Hepatocyte (in vitro differentiated cells): ENCODE results near the gene AGBL4. TPM values are rescaled to one million over a fixed set of nuclear protein-coding genes. Genes with fewer than 3 reads are reported as not detected.

Source experiments
- DNase-seq: peaks from one replicate; pipeline ENCODE4 v3.0.0-alpha.2; 2016; ENCODE audit warnings: low spot score
- H2AFZ ChIP-seq: fragments of 200-600 bp; sonication (generic); 2 replicates; pipeline ENCODE4 v1.6.0; 2016; ENCODE audit warnings: antibody characterized with exemption, mild to moderate bottlenecking
- H3K27ac ChIP-seq: fragments of 200-600 bp; sonication (generic); 2 replicates; pipeline ENCODE4 v1.5.1; 2016; ENCODE audit warnings: mild to moderate bottlenecking
- H3K27me3 ChIP-seq: fragments of 200-600 bp; sonication (generic); 2 replicates; pipeline ENCODE4 v1.6.1; 2016
- H3K36me3 ChIP-seq: fragments of 200-600 bp; sonication (generic); replicated peaks from 2 replicates; pipeline ENCODE4 v1.5.1; 2016; ENCODE audit warnings: low read depth; ENCODE audit not compliant: insufficient read depth
- H3K4me1 ChIP-seq: fragments of 200-600 bp; sonication (generic); 2 replicates; pipeline ENCODE4 v1.5.1; 2016; ENCODE audit warnings: mild to moderate bottlenecking, moderate library complexity; ENCODE audit not compliant: insufficient read depth
- H3K4me2 ChIP-seq: fragments of 200-600 bp; sonication (generic); 2 replicates; pipeline ENCODE4 v1.6.0; 2016
- H3K4me3 ChIP-seq: fragments of 200-600 bp; sonication (generic); 2 replicates; pipeline ENCODE4 v1.5.1; 2016; ENCODE audit warnings: mild to moderate bottlenecking
- H3K79me2 ChIP-seq: fragments of 200-600 bp; sonication (generic); 2 replicates; pipeline ENCODE4 v1.6.0; 2017; ENCODE audit warnings: mild to moderate bottlenecking
- H3K9me2 ChIP-seq: fragments of 200-600 bp; sonication (generic); replicated peaks from 2 replicates; pipeline ENCODE4 v1.6.0; 2017; ENCODE audit warnings: mild to moderate bottlenecking; ENCODE audit not compliant: insufficient read depth
- H3K9me3 ChIP-seq: fragments of 200-600 bp; sonication (generic); 2 replicates; pipeline ENCODE4 v1.5.1; 2016; ENCODE audit warnings: low read depth, mild to moderate bottlenecking
- H4K20me1 ChIP-seq: fragments of 200-600 bp; sonication (generic); 2 replicates; pipeline ENCODE4 v1.6.0; 2016; ENCODE audit warnings: mild to moderate bottlenecking; ENCODE audit not compliant: insufficient read depth, poor library complexity, severe bottlenecking
- EZH2 ChIP-seq: fragments of 200-600 bp; sonication (generic); IDR thresholded peaks from 2 replicates; pipeline ENCODE4 v1.6.1; 2016; ENCODE audit warnings: antibody characterized with exemption, mild to moderate bottlenecking, borderline replicate concordance
- EZH2phosphoT487 ChIP-seq: fragments of 200-600 bp; sonication (generic); IDR thresholded peaks from one replicate; pipeline ENCODE4 v1.6.1; 2018; ENCODE audit warnings: antibody characterized with exemption, mild to moderate bottlenecking, low read depth, moderate library complexity; ENCODE audit not compliant: unreplicated experiment, severe bottlenecking
- WGBS: methylation state at CpG from one replicate; pipeline ENCODE4 v1.1.6; 2016; ENCODE audit warnings: low lambda C conversion rate; ENCODE audit errors: missing lambda C conversion rate; 5-methylcytosine and 5-hydroxymethylcytosine counted together
- polyA plus RNA-seq: library from polyadenylated mRNA; unstranded; fragments of >200 nt; fragmentation: Nextera tagmentation; extraction: Ambion mirVana; gene quantifications from 2 replicates; pipeline ENCODE4 v1.2.1, GENCODE V29; 2016
- total RNA-seq: library from RNA; depleted of rRNA; stranded (reverse); fragments of >200 nt; gene quantifications from 2 replicates; pipeline ENCODE4 v1.2.3, GENCODE V29; 2014
- TF ChIP-seq, protein P1 (sequence below): fragments of 200-600 bp; sonication (generic); IDR thresholded peaks from 2 replicates; pipeline ENCODE4 v1.5.1; 2016; ENCODE audit warnings: antibody characterized with exemption, mild to moderate bottlenecking; ENCODE audit not compliant: poor library complexity

AGBL4 gene
- total and polyA plus RNA-seq, 2 experiments from 2014 or later: 0.50 to 0.73 TPM

DNA sequence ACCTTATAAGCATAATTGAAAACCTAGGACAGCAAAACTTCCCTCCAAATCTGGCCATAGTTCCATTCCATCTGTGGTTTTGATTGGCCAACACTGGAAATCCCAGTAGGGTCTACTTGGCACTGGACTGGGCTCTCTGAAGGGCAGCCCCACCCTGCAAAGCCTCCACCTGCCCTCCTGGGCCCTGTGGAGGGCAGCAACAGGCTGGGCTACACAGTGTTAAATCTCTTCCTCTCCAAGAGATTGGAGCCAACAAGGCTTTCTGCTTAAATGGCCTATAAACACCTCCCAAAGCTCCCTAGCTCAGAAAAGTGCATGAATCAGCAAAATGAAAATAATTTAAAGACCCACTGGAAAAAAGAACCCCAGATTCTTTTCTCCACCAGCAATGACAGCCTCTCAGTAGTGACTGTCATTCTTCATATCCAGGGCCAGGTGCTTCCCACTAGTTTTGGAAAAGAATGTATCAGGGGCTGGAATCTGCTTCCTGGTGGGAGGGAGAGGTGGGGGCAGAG, 1305.6 kb downstream of the AGBL4 start:
- Histone ChIP-seq H3K27me3 (no peaks in the 10 kb centered on the region), H2AFZ (no peak overlapping the region), H3K4me3 (no peak overlapping the region), H3K9me3 (no peaks in the 10 kb centered on the region), H3K79me2 (no peaks in the 10 kb centered on the region), H3K36me3 (no peaks in the 10 kb centered on the region), H4K20me1 (no peaks in the 10 kb centered on the region), H3K4me1 (peaks cover 11% of the 10 kb centered on the region), H3K27ac (peak overlapping the region; percentile 6), H3K9me2 (no peaks in the 10 kb centered on the region), H3K4me2 (no peak overlapping the region)
- DNase-seq: no peak
- TF ChIP-seq, protein P1, sequence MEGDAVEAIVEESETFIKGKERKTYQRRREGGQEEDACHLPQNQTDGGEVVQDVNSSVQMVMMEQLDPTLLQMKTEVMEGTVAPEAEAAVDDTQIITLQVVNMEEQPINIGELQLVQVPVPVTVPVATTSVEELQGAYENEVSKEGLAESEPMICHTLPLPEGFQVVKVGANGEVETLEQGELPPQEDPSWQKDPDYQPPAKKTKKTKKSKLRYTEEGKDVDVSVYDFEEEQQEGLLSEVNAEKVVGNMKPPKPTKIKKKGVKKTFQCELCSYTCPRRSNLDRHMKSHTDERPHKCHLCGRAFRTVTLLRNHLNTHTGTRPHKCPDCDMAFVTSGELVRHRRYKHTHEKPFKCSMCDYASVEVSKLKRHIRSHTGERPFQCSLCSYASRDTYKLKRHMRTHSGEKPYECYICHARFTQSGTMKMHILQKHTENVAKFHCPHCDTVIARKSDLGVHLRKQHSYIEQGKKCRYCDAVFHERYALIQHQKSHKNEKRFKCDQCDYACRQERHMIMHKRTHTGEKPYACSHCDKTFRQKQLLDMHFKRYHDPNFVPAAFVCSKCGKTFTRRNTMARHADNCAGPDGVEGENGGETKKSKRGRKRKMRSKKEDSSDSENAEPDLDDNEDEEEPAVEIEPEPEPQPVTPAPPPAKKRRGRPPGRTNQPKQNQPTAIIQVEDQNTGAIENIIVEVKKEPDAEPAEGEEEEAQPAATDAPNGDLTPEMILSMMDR: no peak
- TF ChIP-seq EZH2phosphoT487 (no peak), EZH2 (no peak)

DNA sequence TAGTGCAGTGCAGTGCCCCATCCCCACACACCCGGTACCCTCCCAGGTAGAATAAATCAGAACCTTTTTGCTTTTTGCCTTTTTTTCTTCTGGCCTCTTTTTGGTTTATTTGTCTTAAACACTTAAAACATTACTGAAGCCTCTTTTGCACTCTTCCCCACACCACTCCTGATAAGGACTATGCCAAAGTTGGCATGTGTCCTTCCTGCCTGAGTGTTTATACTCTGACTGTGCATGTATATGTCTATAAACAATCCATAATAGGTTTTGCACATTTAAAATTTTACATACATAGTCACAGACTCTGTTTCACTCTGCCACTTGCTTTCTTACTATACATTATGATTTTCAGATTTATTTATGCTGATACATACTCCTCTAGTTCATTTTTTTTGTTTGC, 1306.7 kb downstream of the AGBL4 start:
- no peak overlapping the region for H2AFZ ChIP-seq
- no peaks in the 10 kb centered on the region for H3K79me2 ChIP-seq
- no peaks in the 10 kb centered on the region for H3K9me3 ChIP-seq
- H3K27me3 ChIP-seq: no peaks in the 10 kb centered on the region
- no peaks in the 10 kb centered on the region for H3K36me3 ChIP-seq
- TF ChIP-seq EZH2phosphoT487 (no peak), EZH2 (no peak)
- TF ChIP-seq, protein P1: no peak
- H4K20me1 ChIP-seq: no peaks in the 10 kb centered on the region
- no peak overlapping the region for H3K4me2 ChIP-seq
- no peak overlapping the region for H3K4me3 ChIP-seq
- H3K9me2 ChIP-seq: no peaks in the 10 kb centered on the region
- no peak for DNase-seq
- peaks cover 11% of the 10 kb centered on the region for H3K4me1 ChIP-seq
- H3K27ac ChIP-seq: no peak overlapping the region
- WGBS: 92% methylated on average over 1 of the region's 1 CpG

DNA sequence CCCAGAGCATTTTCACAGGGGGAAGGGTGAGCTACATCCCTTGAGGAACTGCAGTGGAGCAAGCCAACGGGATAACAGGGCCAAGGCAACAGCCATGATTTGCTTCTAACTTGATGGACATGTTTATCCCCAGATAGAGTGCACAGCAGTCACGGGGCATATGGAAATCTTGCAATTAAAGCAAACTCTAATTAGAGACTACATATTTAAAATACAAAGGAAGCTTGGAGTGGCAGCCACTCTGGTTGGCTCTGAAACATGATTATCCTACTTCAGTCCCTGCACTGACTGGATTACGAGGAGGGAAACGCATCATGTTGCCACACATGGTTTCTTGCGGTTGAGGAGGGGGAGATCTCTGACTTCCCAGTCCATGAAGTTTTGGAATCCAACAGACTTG, 1307.8 kb downstream of the AGBL4 start:
- no peaks in the 10 kb centered on the region for H3K9me2 ChIP-seq
- no peaks in the 10 kb centered on the region for H3K79me2 ChIP-seq

More for the DNA sequence above, 1307.8 kb downstream of the AGBL4 start:
- Histone ChIP-seq H4K20me1 (no peaks in the 10 kb centered on the region), H3K27me3 (no peaks in the 10 kb centered on the region), H3K4me3 (no peak overlapping the region), H3K9me3 (no peaks in the 10 kb centered on the region), H3K4me1 (peaks cover 11% of the 10 kb centered on the region), H3K36me3 (no peaks in the 10 kb centered on the region), H3K4me2 (no peak overlapping the region), H3K27ac (no peak overlapping the region), H2AFZ (no peak overlapping the region)
- TF ChIP-seq, protein P1: no peak
- TF ChIP-seq EZH2 (no peak), EZH2phosphoT487 (no peak)
- DNase-seq: no peak
- 71% methylated on average over 5 of the region's 5 CpGs for WGBS
